Central memory CD8-positive, alpha-beta T cell (primary cell): Measurements from ENCODE around the gene DTNA.
"Not testable (repeated sequence)": the region's sequence is repeated elsewhere in the genome, so short reads cannot be mapped to it uniquely, and the experiment has no call there.

Source experiments
- ATAC-seq: fragments of 150-1000 bp; cut with Tn5 transposase; replicated peaks from 2 replicates; pipeline ENCODE4 v1.10.0; 2022; ENCODE audit warnings: mild to moderate bottlenecking, moderate FRiP score, moderate number of reproducible peaks; ENCODE audit not compliant: poor library complexity, severe bottlenecking; ENCODE audit errors: extremely low read depth
- DNase-seq, 2 donors: peaks; one replicate each; pipeline ENCODE4 v3.0.0; 2021; ENCODE audit warnings: low spot score in 2 of 2
- H3K27ac Mint-ChIP-seq: one replicate; pipeline ENCODE4 v1.8.0; 2022; ENCODE audit warnings: low read depth, mild to moderate bottlenecking, moderate library complexity, mixed read lengths
- H3K27me3 Mint-ChIP-seq: one replicate; pipeline ENCODE4 v1.8.0; 2022; ENCODE audit warnings: mixed read lengths
- H3K36me3 Mint-ChIP-seq: one replicate; pipeline ENCODE4 v1.8.0; 2022; ENCODE audit warnings: mild to moderate bottlenecking, moderate library complexity, mixed read lengths; ENCODE audit not compliant: insufficient read depth
- H3K4me1 Mint-ChIP-seq: one replicate; pipeline ENCODE4 v1.8.0; 2022; ENCODE audit warnings: mixed read lengths
- H3K4me3 Mint-ChIP-seq: one replicate; pipeline ENCODE4 v1.8.0; 2022; ENCODE audit warnings: mild to moderate bottlenecking, moderate library complexity, mixed read lengths
- H3K9me3 Mint-ChIP-seq: one replicate; pipeline ENCODE4 v1.8.0; 2022; ENCODE audit warnings: mixed read lengths

Gene DTNA

GRCh38 chr18:34702814-34703213 lies 7.3 kb upstream of the DTNA start:
- Mint-ChIP-seq H3K27ac (no peak overlapping the region), H3K36me3 (no peaks in the 10 kb centered on the region), H3K9me3 (no peaks in the 10 kb centered on the region), H3K27me3 (no peaks in the 10 kb centered on the region), H3K4me1 (no peaks in the 10 kb centered on the region), H3K4me3 (no peak overlapping the region)
- ATAC-seq (no peak), DNase-seq (no peak)

GRCh38 chr18:34704074-34704473 lies 6.0 kb upstream of the DTNA start:
- no peaks in the 10 kb centered on the region for H3K36me3 Mint-ChIP-seq
- H3K4me1 Mint-ChIP-seq: no peaks in the 10 kb centered on the region
- DNase-seq (no peak), ATAC-seq (no peak)
- no peak overlapping the region for H3K27ac Mint-ChIP-seq
- no peaks in the 10 kb centered on the region for H3K27me3 Mint-ChIP-seq
- H3K4me3 Mint-ChIP-seq: no peak overlapping the region
- H3K9me3 Mint-ChIP-seq: no peaks in the 10 kb centered on the region

GRCh38 chr18:34704823-34705222 lies 5.3 kb upstream of the DTNA start:
- Mint-ChIP-seq H3K4me1 (no peaks in the 10 kb centered on the region), H3K27me3 (peaks cover 2% of the 10 kb centered on the region), H3K36me3 (no peaks in the 10 kb centered on the region), H3K4me3 (no peak overlapping the region), H3K27ac (no peak overlapping the region), H3K9me3 (no peaks in the 10 kb centered on the region)
- no peak for ATAC-seq
- DNase-seq: no peak

GRCh38 chr18:34707670-34708069 lies 2.4 kb upstream of the DTNA start:
- H3K4me3 Mint-ChIP-seq: no peak overlapping the region
- no peaks in the 10 kb centered on the region for H3K9me3 Mint-ChIP-seq
- H3K36me3 Mint-ChIP-seq: no peaks in the 10 kb centered on the region
- ATAC-seq (no peak), DNase-seq (no peak)
- H3K4me1 Mint-ChIP-seq: no peaks in the 10 kb centered on the region
- no peak overlapping the region for H3K27ac Mint-ChIP-seq
- peaks cover 18% of the 10 kb centered on the region for H3K27me3 Mint-ChIP-seq

- Mint-ChIP-seq H3K36me3 (no peaks in the 10 kb centered on the region), H3K27me3 (peaks cover 18% of the 10 kb centered on the region), H3K27ac (no peak overlapping the region), H3K9me3 (no peaks in the 10 kb centered on the region), H3K4me3 (no peak overlapping the region), H3K4me1 (no peaks in the 10 kb centered on the region)
- DNase-seq (no peak), ATAC-seq (no peak)
These were observed 994 bp upstream of the DTNA start for GRCh38 chr18:34709104-34709503.

GRCh38 chr18:34710458-34710914 lies 388 bp downstream of the DTNA start:
- H3K36me3 Mint-ChIP-seq: no peaks in the 10 kb centered on the region
- DNase-seq (no peak), ATAC-seq (no peak)
- H3K27me3 Mint-ChIP-seq: peaks cover 18% of the 10 kb centered on the region
- no peak overlapping the region for H3K4me3 Mint-ChIP-seq
- no peaks in the 10 kb centered on the region for H3K4me1 Mint-ChIP-seq
- H3K27ac Mint-ChIP-seq: no peak overlapping the region
- H3K9me3 Mint-ChIP-seq: no peaks in the 10 kb centered on the region

GRCh38 chr18:34710934-34711333 lies 836 bp downstream of the DTNA start:
- DNase-seq (no peak), ATAC-seq (no peak)
- H3K9me3 Mint-ChIP-seq: no peaks in the 10 kb centered on the region
- no peaks in the 10 kb centered on the region for H3K4me1 Mint-ChIP-seq
- H3K4me3 Mint-ChIP-seq: no peak overlapping the region
- H3K27me3 Mint-ChIP-seq: peaks cover 18% of the 10 kb centered on the region
- H3K36me3 Mint-ChIP-seq: no peaks in the 10 kb centered on the region
- no peak overlapping the region for H3K27ac Mint-ChIP-seq

- ATAC-seq, H3K9me3 Mint-ChIP-seq, DNase-seq, H3K4me1 Mint-ChIP-seq, H3K27ac Mint-ChIP-seq, H3K27me3 Mint-ChIP-seq, H3K4me3 Mint-ChIP-seq, H3K36me3 Mint-ChIP-seq: not testable (repeated sequence)
These were observed 6.0 kb downstream of the DTNA start for GRCh38 chr18:34716111-34716510.

- no peak overlapping the region for H3K27ac Mint-ChIP-seq
- H3K4me3 Mint-ChIP-seq: no peak overlapping the region
- no peak for DNase-seq
- ATAC-seq: no peak
- H3K9me3 Mint-ChIP-seq: no peaks in the 10 kb centered on the region
- no peaks in the 10 kb centered on the region for H3K4me1 Mint-ChIP-seq
- no peaks in the 10 kb centered on the region for H3K27me3 Mint-ChIP-seq
- no peaks in the 10 kb centered on the region for H3K36me3 Mint-ChIP-seq
These were observed 8.5 kb downstream of the DTNA start for GRCh38 chr18:34718610-34719009.

- Mint-ChIP-seq H3K4me1 (no peaks in the 10 kb centered on the region), H3K36me3 (no peaks in the 10 kb centered on the region), H3K27me3 (no peaks in the 10 kb centered on the region), H3K4me3 (no peak overlapping the region), H3K27ac (no peak overlapping the region), H3K9me3 (no peaks in the 10 kb centered on the region)
- DNase-seq (no peak), ATAC-seq (no peak)
These were observed 10.1 kb downstream of the DTNA start for GRCh38 chr18:34720220-34720619.

- no peaks in the 10 kb centered on the region for H3K27me3 Mint-ChIP-seq
- H3K27ac Mint-ChIP-seq: no peak overlapping the region
- no peak for ATAC-seq
- no peaks in the 10 kb centered on the region for H3K4me1 Mint-ChIP-seq
- no peak overlapping the region for H3K4me3 Mint-ChIP-seq
- H3K36me3 Mint-ChIP-seq: no peaks in the 10 kb centered on the region
- DNase-seq: no peak
- no peaks in the 10 kb centered on the region for H3K9me3 Mint-ChIP-seq
These were observed 13.0 kb downstream of the DTNA start for GRCh38 chr18:34723143-34723542.

GRCh38 chr18:34725737-34726136 lies 15.6 kb downstream of the DTNA start:
- H3K36me3 Mint-ChIP-seq: not testable (repeated sequence)

GRCh38 chr18:34726286-34727004 lies 16.3 kb downstream of the DTNA start:
- ATAC-seq (no peak), DNase-seq (no peak)
- no peak overlapping the region for H3K4me3 Mint-ChIP-seq
- H3K36me3 Mint-ChIP-seq: no peaks in the 10 kb centered on the region
- no peak overlapping the region for H3K27ac Mint-ChIP-seq
- H3K9me3 Mint-ChIP-seq: no peaks in the 10 kb centered on the region
- H3K27me3 Mint-ChIP-seq: no peaks in the 10 kb centered on the region
- no peaks in the 10 kb centered on the region for H3K4me1 Mint-ChIP-seq

More at GRCh38 chr18:34725737-34726136, 15.6 kb downstream of the DTNA start:
- H3K4me3 Mint-ChIP-seq, H3K9me3 Mint-ChIP-seq, DNase-seq, H3K4me1 Mint-ChIP-seq, ATAC-seq, H3K27me3 Mint-ChIP-seq, H3K27ac Mint-ChIP-seq: not testable (repeated sequence)
